H9 (cell line): Measurements from ENCODE around the gene KRTAP5-9. TPM values are rescaled to one million over a fixed set of nuclear protein-coding genes. Genes with fewer than 3 reads are reported as not detected.

Experiments used
- DNase-seq: peaks from one replicate; pipeline ENCODE4 v3.0.0-alpha.2; 2017
- H2AFZ ChIP-seq: one replicate; pipeline ENCODE4 v1.6.1; 2013; ENCODE audit warnings: mild to moderate bottlenecking, low read length, control low read depth, moderate library complexity
- H2AK5ac ChIP-seq: 2 replicates; pipeline ENCODE4 v1.6.1; 2013; ENCODE audit warnings: low read length, control low read depth, mixed read lengths; ENCODE audit not compliant: insufficient read length
- H2BK120ac ChIP-seq: one replicate; pipeline ENCODE4 v1.6.1; 2013; ENCODE audit warnings: low read depth, mild to moderate bottlenecking, low read length, control low read depth, inconsistent platforms; ENCODE audit not compliant: poor library complexity, severe bottlenecking
- H2BK12ac ChIP-seq: 2 replicates; pipeline ENCODE4 v1.6.1; 2013; ENCODE audit warnings: low read length, control low read depth, mixed read lengths, low read depth; ENCODE audit not compliant: insufficient read length
- H2BK15ac ChIP-seq: 2 replicates; pipeline ENCODE4 v1.6.1; 2013; ENCODE audit warnings: low read depth, low read length, control low read depth
- H2BK20ac ChIP-seq: one replicate; pipeline ENCODE4 v1.6.1; 2013; ENCODE audit warnings: low read depth, mild to moderate bottlenecking, low read length, control low read depth, inconsistent platforms; ENCODE audit not compliant: poor library complexity, severe bottlenecking
- H2BK5ac ChIP-seq: 2 replicates; pipeline ENCODE4 v1.6.1; 2013; ENCODE audit warnings: low read length, control low read depth, mixed read lengths; ENCODE audit not compliant: insufficient read length
- H3K14ac ChIP-seq: 2 replicates; pipeline ENCODE4 v1.6.1; 2013; ENCODE audit warnings: low read length, control low read depth; ENCODE audit not compliant: insufficient read depth
- H3K18ac ChIP-seq: 2 replicates; pipeline ENCODE4 v1.6.1; 2013; ENCODE audit warnings: low read depth, mild to moderate bottlenecking, mixed read lengths, low read length, control low read depth; ENCODE audit not compliant: insufficient read length
- H3K23ac ChIP-seq: 2 replicates; pipeline ENCODE4 v1.6.1; 2013; ENCODE audit warnings: low read length, control low read depth, mixed read lengths, low read depth; ENCODE audit not compliant: insufficient read length
- H3K23me2 ChIP-seq: 2 replicates; pipeline ENCODE4 v1.6.1; 2013; ENCODE audit warnings: low read depth, mild to moderate bottlenecking, mixed read lengths, low read length, control low read depth; ENCODE audit not compliant: insufficient read length, poor library complexity, severe bottlenecking
- H3K27ac ChIP-seq: 2 replicates; pipeline ENCODE4 v1.5.1; 2013; ENCODE audit warnings: low read length, control low read depth, mixed read lengths, low read depth; ENCODE audit not compliant: insufficient read length
- H3K27me3 ChIP-seq: 2 replicates; pipeline ENCODE4 v1.6.1; 2013; ENCODE audit warnings: low read length, control low read depth, inconsistent platforms; ENCODE audit not compliant: insufficient read depth
- H3K4ac ChIP-seq: 2 replicates; pipeline ENCODE4 v1.6.1; 2013; ENCODE audit warnings: low read depth, mild to moderate bottlenecking, control low read depth, inconsistent platforms, low read length, moderate library complexity
- H3K4me1 ChIP-seq: 2 replicates; pipeline ENCODE4 v1.6.1; 2013; ENCODE audit warnings: low read length, control low read depth, inconsistent platforms; ENCODE audit not compliant: insufficient read depth
- H3K4me2 ChIP-seq: 2 replicates; pipeline ENCODE4 v1.6.1; 2013; ENCODE audit warnings: low read length, control low read depth, mixed read lengths; ENCODE audit not compliant: insufficient read length, insufficient read depth
- H3K56ac ChIP-seq: 2 replicates; pipeline ENCODE4 v1.6.1; 2013; ENCODE audit warnings: low read depth, mild to moderate bottlenecking, mixed read lengths, low read length, control low read depth; ENCODE audit not compliant: insufficient read length
- H3K79me1 ChIP-seq: 2 replicates; pipeline ENCODE4 v1.6.1; 2013; ENCODE audit warnings: low read depth, mild to moderate bottlenecking, moderate library complexity, low read length, control low read depth, inconsistent platforms; ENCODE audit not compliant: insufficient read depth, poor library complexity, severe bottlenecking
- H3K79me2 ChIP-seq: 2 replicates; pipeline ENCODE4 v1.6.1; 2013; ENCODE audit warnings: low read length, control low read depth, inconsistent platforms; ENCODE audit not compliant: insufficient read depth
- H3K9ac ChIP-seq: 2 replicates; pipeline ENCODE4 v1.6.1; 2013; ENCODE audit warnings: low read length, control low read depth, mixed read lengths; ENCODE audit not compliant: insufficient read length; ENCODE audit errors: extremely low read depth
- H3K9me3 ChIP-seq: one replicate; pipeline ENCODE4 v1.6.1; 2013; ENCODE audit warnings: low read depth, low read length, inconsistent platforms; ENCODE audit not compliant: control insufficient read depth
- H3T11ph ChIP-seq: one replicate; pipeline ENCODE4 v1.6.1; 2013; ENCODE audit warnings: mild to moderate bottlenecking, low read length, control low read depth, inconsistent platforms
- H4K20me1 ChIP-seq: one replicate; pipeline ENCODE4 v1.6.1; 2013; ENCODE audit not compliant: control insufficient read depth, insufficient read length, insufficient read depth
- H4K5ac ChIP-seq: 2 replicates; pipeline ENCODE4 v1.6.1; 2013; ENCODE audit warnings: low read depth, mild to moderate bottlenecking, mixed read lengths, low read length, control low read depth; ENCODE audit not compliant: insufficient read length
- H4K8ac ChIP-seq: replicated peaks from 2 replicates; pipeline ENCODE4 v1.6.1; 2013; ENCODE audit warnings: low read length, control low read depth, mixed read lengths, low read depth; ENCODE audit not compliant: insufficient read length
- H4K91ac ChIP-seq: 2 replicates; pipeline ENCODE4 v1.6.1; 2013; ENCODE audit warnings: low read depth, mild to moderate bottlenecking, moderate library complexity, mixed read lengths, low read length, control low read depth; ENCODE audit not compliant: insufficient read length
- H3K27ac Mint-ChIP-seq, 3 experiments: 2 replicates in 2 of 3; 3 replicates in 1 of 3; pipeline ENCODE4 v1.8.0; 2020 to 2021; ENCODE audit warnings: mixed read lengths in 3 of 3, mild to moderate bottlenecking in 1 of 3, moderate library complexity in 1 of 3
- H3K27me3 Mint-ChIP-seq: 2 replicates; pipeline ENCODE4 v1.8.0; 2021; ENCODE audit warnings: low read depth, mild to moderate bottlenecking, moderate library complexity, mixed read lengths
- H3K36me3 Mint-ChIP-seq, 3 experiments: 2 replicates in 2 of 3; 3 replicates in 1 of 3; pipeline ENCODE4 v1.8.0; 2020 to 2021; ENCODE audit warnings: low read depth in 3 of 3, mixed read lengths in 3 of 3; ENCODE audit not compliant: insufficient read depth in 1 of 3
- H3K4me1 Mint-ChIP-seq, 2 experiments: 2 replicates each; pipeline ENCODE4 v1.8.0; 2020; ENCODE audit warnings: mixed read lengths in 2 of 2
- H3K4me3 Mint-ChIP-seq, 2 experiments: 2 replicates in 1 of 2; 3 replicates in 1 of 2; pipeline ENCODE4 v1.8.0; 2020 to 2021; ENCODE audit warnings: mild to moderate bottlenecking in 2 of 2, mixed read lengths in 2 of 2, moderate library complexity in 1 of 2
- H3K9me3 Mint-ChIP-seq, 2 experiments: 2 replicates in 1 of 2; 3 replicates in 1 of 2; pipeline ENCODE4 v1.8.0; 2020; ENCODE audit warnings: mild to moderate bottlenecking in 2 of 2, mixed read lengths in 2 of 2, moderate library complexity in 1 of 2
- WGBS: extraction: QIAGEN DNeasy Blood & Tissue Kit; methylation state at CpG from one replicate; pipeline ENCODE4 v1.1.7; 2013; ENCODE audit warnings: missing lambda C conversion rate, low lambda C conversion rate, mixed read lengths; ENCODE audit not compliant: insufficient read length; ENCODE audit errors: extremely low coverage; 5-methylcytosine and 5-hydroxymethylcytosine counted together
- total RNA-seq: library from RNA; stranded (reverse); gene quantifications from 2 replicates; pipeline ENCODE4 v1.2.1, GENCODE V29; 2021
- TF ChIP-seq, protein P1 (sequence below): fragments of 200-600 bp; sonication (generic); conservative IDR thresholded peaks from 3 replicates; pipeline ENCODE4 v1.8.0; 2021; ENCODE audit warnings: antibody characterized with exemption, mild to moderate bottlenecking

Gene KRTAP5-9
- total RNA-seq, 1 experiment from 2014 or later = not detected

DNA sequence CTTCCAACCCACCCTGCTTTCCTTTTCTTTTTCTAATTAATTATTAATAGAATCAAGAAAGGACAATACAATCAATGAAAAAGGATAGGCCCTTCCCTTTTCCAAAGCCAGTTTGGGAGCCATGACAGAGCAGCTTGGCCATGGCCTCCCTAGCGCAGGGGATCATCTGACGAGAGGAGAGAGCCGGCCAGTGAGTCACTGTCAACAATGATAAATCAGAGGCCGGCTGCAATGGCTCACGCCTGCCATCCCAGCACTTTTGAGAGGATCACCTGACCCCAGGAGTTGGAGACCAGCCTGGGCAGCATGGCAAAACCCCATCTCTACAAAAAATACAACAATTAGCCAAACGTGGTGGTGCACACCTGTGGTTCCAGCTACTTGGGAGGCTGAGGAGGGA, 48.7 kb upstream of the KRTAP5-9 start:
- H2AK5ac ChIP-seq = no peak overlapping the region
- no peak overlapping the region for H2BK12ac ChIP-seq
- no peak overlapping the region for H3K27ac ChIP-seq
- no peak overlapping the region for H2BK5ac ChIP-seq
- H3K23me2 ChIP-seq = no peaks in the 10 kb centered on the region
- H3K4me1 Mint-ChIP-seq = peaks cover 2 to 6% of the 10 kb centered on the region in 2 experiments; a peak in 3 of 4 replicates
- no peak overlapping the region for H2AFZ ChIP-seq
- H3K56ac ChIP-seq = no peak overlapping the region
- no peak overlapping the region for H3K18ac ChIP-seq
- no peak overlapping the region for H3K14ac ChIP-seq
- no peaks in the 10 kb centered on the region for H3K9me3 ChIP-seq
- no peak overlapping the region for H2BK120ac ChIP-seq
- no peaks in the 10 kb centered on the region for H4K20me1 ChIP-seq
- H3K23ac ChIP-seq = no peak overlapping the region
- H3K4me1 ChIP-seq = no peaks in the 10 kb centered on the region
- no peaks in the 10 kb centered on the region for H3K79me2 ChIP-seq
- no peak for DNase-seq
- H3K4me2 ChIP-seq = no peak overlapping the region
- H4K5ac ChIP-seq = no peak overlapping the region
- no peak overlapping the region for H3K27ac Mint-ChIP-seq
- H3K36me3 Mint-ChIP-seq = peaks cover 16 to 54% (median 31%) of the 10 kb centered on the region in 3 experiments; a peak in 6 of 7 replicates
- no peak overlapping the region for H4K8ac ChIP-seq
- no peaks in the 10 kb centered on the region for H3K27me3 Mint-ChIP-seq
- no peak overlapping the region for H3K4ac ChIP-seq
- TF ChIP-seq, protein P1, sequence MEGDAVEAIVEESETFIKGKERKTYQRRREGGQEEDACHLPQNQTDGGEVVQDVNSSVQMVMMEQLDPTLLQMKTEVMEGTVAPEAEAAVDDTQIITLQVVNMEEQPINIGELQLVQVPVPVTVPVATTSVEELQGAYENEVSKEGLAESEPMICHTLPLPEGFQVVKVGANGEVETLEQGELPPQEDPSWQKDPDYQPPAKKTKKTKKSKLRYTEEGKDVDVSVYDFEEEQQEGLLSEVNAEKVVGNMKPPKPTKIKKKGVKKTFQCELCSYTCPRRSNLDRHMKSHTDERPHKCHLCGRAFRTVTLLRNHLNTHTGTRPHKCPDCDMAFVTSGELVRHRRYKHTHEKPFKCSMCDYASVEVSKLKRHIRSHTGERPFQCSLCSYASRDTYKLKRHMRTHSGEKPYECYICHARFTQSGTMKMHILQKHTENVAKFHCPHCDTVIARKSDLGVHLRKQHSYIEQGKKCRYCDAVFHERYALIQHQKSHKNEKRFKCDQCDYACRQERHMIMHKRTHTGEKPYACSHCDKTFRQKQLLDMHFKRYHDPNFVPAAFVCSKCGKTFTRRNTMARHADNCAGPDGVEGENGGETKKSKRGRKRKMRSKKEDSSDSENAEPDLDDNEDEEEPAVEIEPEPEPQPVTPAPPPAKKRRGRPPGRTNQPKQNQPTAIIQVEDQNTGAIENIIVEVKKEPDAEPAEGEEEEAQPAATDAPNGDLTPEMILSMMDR = no peak
- H3K27me3 ChIP-seq = no peaks in the 10 kb centered on the region
- H3K79me1 ChIP-seq = no peaks in the 10 kb centered on the region
- H4K91ac ChIP-seq = no peak overlapping the region
- H3K9ac ChIP-seq = no peak overlapping the region
- no peak overlapping the region for H3K4me3 Mint-ChIP-seq
- H2BK20ac ChIP-seq = no peak overlapping the region
- H3T11ph ChIP-seq = no peak overlapping the region
- H3K9me3 Mint-ChIP-seq = peaks cover 0 to 3% of the 10 kb centered on the region in 2 experiments; a peak in 2 of 5 replicates
- WGBS = no CpG with 5 or more reads among the region's 6 CpGs
- no peak overlapping the region for H2BK15ac ChIP-seq
